MM.1S (cell line): Measurements from ENCODE around the gene ACOX3.

ENCODE experiments used
- CTCF ChIP-seq: fragments of 300-600 bp; sonication (generic); IDR thresholded peaks from 2 replicates; pipeline ENCODE4 v1.5.1; 2016; ENCODE audit warnings: antibody characterized with exemption, low read length, mixed read lengths
- EZH2 ChIP-seq: fragments of 300-600 bp; sonication (generic); optimal IDR thresholded peaks from 2 replicates; pipeline ENCODE3; 2017; ENCODE audit warnings: low read depth, mild to moderate bottlenecking, antibody characterized with exemption, low read length, mixed read lengths

GRCh38 chr4:8488791-8489369, 48.4 kb upstream of the ACOX3 start:
- TF ChIP-seq CTCF (no peak), EZH2 (no peak)
